Left kidney (tissue), 2 donors: ENCODE data around the gene IDI2. TPM values are rescaled to one million over a fixed set of nuclear protein-coding genes. Genes with fewer than 3 reads are reported as not detected.
"Not testable (repeated sequence)": the region's sequence is repeated elsewhere in the genome, so short reads cannot be mapped to it uniquely, and the experiment has no call there.

Source experiments
- DNase-seq: peaks from one replicate; pipeline ENCODE4 v3.0.0-alpha.2; 2013
- polyA plus RNA-seq: library from polyadenylated mRNA; unstranded; fragments of 120-200 nt; gene quantifications from one replicate; pipeline ENCODE4 v1.2.1, GENCODE V29; 2013; ENCODE audit not compliant: insufficient read length

IDI2 gene
- polyA plus RNA-seq, 1 donor = not detected

DNA sequence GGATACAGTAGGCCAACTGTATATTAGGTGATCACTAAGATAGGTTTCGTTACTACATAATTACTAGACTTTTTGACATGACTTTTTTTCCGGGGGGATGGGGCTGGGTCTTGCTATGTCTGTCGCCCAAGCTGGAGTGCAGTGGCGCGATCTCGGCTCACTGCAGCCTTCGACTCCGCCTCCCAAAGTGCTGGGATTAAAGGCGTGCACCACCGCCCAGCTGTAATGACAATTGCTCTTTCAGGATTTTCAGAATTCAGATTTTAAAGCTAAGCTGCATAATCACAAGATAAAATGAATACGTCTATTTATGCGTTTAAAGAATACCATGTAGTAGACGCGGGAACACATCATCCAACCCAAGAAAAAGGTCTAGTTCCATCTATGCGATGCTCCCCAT lies 22.3 kb upstream of the IDI2 start:
- DNase-seq = no peak

DNA sequence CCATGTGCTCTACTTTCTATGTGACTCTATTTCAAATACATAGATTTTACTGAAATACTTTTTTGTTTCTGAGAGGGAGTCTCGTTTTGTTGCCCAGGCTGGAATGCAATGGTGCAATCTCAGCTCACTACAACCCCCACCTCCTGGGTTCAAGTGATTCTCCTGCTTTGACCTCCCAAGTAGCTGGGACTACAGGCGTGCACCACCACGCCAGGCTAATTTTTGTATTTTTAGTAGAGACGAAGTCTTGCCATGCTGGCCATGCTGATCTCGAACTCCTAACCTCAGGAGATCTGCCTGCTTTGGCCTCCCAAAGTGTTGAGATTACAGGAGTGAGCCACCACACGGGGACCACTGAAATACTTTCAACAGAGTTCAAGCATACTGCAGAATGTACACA lies 19.8 kb upstream of the IDI2 start:
- DNase-seq = no peak

DNA sequence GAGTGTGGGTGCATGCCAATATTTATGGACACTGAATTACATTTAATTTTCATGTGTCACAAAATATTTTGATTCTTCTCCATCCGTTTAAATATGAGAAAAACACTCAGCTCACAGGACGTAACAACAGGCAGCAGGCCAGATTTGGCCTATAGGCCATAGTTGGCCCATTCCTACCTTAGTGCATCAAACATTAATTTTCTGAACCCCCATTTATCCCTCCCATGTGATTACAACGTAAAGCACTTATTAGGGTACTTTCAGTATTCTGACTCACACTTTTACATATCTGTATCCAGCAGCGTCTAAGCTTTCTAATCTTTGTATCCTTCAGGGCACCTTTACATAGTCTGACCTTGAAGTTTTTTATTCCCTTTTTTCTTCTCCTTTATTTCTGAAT lies 19.3 kb upstream of the IDI2 start:
- no peak for DNase-seq

DNA sequence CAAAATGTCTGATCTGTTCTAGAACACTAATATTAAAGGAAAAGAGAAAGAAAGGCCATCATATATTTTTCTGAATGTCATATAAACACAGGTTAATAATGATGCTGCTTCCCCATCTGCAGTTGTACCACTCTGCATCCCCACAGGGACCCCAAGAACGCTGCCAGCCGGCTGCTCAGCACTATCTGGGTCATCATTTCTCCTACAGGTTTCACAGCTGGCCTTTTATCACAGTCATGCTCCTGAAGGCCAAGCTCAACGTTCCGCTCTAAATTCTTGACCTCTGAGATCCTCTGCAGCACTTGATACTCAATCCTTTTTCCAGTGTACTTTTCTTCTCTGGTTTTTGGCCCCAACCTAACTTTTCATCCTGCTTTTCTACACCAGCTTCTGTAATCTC lies 18.5 kb upstream of the IDI2 start:
- DNase-seq = no peak

DNA sequence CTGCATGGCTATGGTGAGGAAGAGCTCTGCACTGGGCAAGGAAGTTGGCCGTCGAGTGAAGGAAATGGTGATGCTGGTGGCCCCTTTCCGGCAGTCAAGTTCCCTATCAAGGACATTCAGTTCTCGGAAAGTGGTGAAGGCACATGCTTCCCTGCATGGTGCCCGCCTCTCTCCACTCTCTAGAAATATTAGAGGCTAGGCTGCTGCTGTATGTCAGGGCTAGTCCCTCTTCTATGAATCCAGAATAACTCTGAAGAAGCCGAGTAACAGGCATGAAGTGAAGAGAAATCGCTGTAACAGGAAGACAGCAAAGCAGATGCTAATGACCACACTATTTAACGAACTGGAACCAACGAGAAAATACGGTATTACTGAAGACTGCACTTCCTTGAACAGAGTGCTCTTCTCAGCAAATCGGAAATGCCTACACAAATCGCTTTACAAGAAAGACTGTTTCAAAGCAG lies 17.9 kb upstream of the IDI2 start:
- DNase-seq = no peak

DNA sequence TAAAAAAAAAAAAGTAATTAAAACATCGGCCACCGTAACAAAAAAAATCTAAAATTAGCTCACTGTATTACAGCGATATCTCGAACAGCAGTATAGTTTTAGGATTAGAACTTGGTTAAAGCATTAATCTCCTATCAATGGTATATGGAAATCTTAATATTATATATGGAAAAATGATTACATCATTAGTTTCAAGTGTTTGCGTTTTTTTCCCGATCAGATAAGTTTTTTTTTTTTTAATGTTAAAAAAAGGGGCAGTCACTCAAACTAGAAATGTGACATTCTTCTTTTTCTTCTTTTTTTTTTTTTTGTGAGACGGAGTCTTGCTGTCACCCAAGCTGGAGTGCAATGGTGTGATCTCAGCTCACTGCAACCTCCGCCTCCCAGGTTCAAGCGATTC lies 15.9 kb upstream of the IDI2 start:
- DNase-seq = no peak

DNA sequence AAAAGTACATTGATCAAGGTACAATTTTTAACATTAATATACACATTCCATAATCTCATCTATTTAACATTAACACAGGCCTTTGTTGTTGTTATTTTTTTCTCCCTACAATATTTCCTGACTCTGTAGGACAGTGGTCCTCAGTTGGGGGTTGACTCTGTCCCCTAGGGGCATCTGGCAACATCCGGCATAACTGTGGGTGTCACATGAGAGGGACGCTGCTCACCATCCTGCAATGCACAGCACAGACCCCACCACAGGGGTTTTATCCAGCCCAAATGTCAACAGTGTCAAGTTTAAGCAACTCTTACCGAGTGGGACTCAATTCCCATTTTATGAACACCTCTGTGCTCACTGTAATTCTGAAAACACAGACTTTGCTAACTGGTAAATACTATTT lies 14.5 kb upstream of the IDI2 start:
- DNase-seq = no peak

DNA sequence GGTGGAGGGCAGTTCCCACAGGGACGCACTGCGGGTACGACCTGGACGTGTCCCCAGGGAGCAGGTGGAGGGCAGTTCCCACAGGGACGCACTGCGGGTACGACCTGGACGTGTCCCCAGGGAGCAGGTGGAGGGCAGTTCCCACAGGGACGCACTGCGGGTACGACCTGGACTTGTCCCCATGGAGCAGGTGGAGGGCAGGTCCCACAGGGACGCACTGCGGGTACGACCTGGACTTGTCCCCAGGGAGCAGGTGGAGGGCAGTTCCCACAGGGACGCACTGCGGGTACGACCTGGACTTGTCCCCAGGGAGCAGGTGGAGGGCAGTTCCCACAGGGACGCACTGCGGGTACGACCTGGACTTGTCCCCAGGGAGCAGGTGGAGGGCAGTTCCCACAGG lies 13.1 kb upstream of the IDI2 start:
- DNase-seq = not testable (repeated sequence)

DNA sequence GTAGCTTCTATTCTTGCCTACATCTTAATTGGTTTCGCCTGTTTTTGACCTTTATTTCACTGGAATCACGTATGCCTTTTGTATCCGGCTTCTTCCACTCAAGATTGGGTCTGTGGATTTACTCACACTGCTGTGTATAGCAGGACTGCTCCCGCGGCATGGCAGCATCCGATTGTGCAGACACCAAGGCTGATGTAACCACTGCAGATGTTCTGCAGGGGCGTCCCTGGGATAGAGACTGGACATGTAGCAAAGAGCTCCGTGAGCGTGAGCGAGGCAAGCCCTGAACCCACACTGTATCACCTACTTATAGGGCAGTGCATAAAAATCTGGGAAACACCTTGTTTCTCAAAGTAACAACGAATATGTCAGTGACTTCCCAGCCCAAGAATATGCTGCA lies 11.4 kb upstream of the IDI2 start:
- DNase-seq = no peak

DNA sequence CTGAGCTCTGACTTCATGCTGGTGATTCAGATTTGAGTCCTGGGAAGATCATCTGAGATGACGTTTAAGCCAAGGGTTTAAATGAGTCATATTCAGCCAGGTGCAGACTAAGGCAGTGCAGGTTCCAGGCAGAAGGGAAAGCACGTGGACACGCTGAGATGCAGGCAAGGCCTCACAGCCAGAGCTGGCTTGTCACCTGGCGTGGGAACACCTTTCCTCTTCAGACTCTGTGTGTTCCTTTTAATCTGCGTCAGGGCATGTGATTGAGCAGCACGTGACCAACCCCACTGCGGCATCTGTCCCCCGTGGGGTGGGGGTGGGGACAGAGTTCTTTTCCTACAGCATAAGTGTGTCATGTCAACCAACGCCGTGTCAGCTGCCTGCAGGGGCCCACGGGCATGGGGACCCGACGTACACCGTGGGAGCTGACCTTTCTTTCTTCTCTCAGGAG lies 10.7 kb upstream of the IDI2 start:
- DNase-seq = no peak

DNA sequence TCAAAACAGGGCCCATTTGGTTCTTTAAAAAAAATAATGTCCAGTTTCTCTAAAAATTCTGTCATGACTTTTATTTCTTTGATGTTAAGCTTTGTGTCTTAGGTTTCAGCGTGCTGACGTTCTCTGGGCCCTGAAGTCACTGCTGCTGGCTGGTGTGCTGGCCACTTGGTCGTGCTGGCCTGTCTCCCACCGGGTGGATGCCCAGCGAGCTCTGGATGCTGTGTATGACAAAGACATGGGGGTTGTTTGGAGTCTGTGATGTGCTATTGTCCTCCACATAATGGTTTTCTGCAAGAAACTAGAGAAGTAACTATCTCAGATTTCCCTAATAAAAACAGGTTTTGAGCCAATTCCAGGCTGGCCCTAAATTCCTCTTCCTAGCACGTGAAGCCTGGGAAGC lies 9.5 kb upstream of the IDI2 start:
- no peak for DNase-seq

DNA sequence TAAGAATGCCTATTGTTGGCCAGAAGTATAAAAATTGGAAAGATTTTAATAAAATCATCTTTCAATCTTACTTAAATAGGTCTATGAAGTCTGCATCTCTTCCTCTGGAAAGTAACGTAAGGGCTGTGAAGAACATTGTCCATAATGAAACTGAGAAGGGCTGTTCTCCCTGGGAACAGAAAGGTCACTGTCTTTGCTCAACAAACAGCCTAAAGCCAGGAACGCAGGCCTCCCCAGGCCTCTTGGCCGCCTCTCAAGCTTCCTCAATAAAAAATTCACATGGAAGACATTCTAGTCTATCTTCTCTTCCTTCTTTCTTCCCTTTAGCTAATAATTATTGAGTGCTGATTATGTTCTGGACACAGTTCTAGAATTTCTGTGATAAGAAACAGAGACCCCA lies 9.1 kb upstream of the IDI2 start:
- DNase-seq = no peak

DNA sequence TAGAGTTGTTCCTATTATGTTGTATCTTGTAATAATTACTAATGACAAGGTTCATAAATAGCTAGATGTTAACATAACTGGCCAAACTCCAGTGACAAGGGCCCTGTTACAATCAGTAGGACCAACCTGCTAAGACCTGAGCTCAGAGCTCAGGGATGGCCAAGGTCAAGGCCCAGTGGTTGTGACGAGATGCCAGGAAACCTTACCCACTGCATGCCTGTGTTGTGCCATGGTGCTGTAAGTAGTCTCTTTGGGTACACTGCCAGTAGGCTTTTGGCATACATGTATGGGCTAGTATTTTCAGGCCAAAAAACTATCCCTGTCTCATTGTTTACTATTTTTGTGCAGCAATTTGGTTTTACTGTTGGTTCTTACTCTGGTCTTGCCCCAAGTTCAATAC lies 7.9 kb upstream of the IDI2 start:
- no peak for DNase-seq

DNA sequence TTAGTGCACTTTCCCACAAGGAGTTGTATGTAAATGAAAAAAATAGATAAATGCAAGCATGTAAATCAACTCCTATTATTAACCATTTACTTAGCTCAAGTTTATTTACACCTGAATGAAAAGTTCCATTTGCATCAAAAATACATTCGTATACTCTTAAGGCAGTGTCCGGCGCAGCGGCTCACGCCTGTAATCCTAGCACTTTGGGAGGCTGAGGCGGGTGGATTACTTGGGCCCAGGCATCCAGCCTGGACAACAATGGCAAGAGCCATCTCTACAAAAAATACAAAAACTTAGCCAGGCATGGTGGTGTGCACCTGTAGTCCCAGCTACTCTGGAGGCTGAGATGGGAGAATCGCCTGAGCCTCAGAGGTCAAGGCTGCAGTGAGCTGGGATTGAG lies 4.2 kb upstream of the IDI2 start:
- no peak for DNase-seq

DNA sequence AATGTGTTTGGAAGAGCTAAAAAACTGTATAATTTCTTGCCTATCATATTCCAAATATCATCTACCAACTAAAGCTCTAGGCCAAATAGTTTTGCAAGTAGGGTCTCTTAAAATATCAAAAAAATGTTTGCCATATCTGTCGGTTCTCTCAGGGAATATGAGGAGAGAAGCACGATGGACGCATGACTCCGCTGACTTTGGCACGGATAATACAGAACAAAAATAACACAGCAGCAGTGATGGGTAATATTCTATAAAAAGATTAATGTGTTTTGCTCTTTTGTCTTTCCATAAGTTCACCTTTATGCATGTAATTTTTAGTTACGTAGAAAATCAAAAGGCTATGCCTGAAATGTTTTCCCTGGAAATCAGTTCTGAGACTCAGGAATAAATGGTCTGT lies 919 bp upstream of the IDI2 start:
- no peak for DNase-seq

DNA sequence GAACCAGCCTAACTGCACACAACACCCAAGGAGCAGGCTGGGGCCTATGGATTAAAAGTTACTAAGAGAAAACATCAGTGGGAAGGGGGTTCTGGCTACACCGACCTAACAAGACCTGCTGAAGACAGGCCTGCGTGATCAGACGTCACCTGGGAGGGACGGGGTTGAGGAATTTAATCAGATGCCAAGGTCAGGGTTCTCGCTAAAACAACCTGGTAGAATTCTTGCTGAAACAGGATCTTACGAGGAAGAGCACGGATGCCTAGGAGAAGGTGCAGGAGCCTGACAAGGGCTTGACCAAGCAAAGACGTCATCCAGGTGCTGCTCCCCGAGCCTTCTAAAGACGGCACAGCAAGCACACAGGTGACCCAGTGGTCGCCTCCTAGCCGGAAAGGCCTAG lies 1.6 kb downstream of the IDI2 start:
- no peak for DNase-seq

DNA sequence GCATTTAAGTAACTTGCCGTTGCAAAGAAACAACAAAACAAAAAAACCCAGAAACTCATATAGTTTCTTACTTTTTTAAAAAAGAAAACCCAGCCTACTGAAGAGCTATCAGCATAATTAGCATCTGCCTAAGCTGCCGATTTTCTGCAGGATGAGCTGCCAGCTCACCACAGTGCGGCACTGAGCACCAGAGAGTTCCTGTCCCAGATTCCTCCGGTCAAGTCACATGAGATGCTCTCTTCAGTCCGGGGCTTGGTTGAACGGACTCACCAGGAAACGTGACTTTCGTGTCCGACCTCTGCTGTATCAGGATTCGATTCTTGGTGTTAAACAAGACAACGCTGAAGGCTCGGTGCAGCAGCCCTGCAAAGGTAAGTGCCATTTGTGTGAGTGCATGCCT lies 3.2 kb downstream of the IDI2 start:
- DNase-seq = no peak

DNA sequence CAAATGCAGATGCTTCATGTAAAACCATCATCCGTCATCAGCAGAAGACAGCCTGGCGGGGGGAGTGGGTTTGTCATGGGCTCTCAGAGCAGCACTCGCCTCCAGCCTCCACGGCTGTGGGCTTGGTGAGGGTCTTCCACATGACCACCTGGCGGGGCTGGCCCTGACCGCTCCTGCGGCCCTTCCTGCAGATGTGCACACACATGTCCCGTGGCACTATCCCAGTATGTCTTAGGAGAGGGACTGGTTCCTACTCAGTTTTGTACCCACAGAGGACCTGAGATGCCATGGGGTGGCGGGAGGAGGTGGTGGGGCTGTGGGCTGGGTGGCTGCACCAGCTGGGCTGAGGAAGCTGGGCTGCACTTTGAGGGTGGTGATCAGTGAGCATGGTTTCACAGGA lies 4.7 kb downstream of the IDI2 start:
- no peak for DNase-seq

DNA sequence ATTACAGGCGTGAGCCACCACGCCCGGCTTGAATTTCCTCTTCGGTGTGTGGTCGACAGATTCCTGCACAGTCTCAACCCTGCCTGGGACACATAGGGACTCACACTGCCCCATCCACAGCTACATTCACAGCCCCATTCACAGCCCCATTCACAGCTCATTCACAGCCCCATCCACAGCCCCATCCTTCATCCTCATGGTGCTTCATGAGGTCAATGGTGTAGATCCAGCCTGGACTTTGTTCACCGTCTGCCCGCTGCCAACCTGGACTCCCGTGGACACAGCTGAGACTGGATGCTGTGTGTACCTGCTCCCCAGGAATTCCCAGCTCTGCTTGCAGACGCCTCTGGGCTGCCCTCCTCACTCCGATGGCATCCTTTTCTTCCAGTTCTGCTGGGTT lies 5.2 kb downstream of the IDI2 start:
- no peak for DNase-seq

DNA sequence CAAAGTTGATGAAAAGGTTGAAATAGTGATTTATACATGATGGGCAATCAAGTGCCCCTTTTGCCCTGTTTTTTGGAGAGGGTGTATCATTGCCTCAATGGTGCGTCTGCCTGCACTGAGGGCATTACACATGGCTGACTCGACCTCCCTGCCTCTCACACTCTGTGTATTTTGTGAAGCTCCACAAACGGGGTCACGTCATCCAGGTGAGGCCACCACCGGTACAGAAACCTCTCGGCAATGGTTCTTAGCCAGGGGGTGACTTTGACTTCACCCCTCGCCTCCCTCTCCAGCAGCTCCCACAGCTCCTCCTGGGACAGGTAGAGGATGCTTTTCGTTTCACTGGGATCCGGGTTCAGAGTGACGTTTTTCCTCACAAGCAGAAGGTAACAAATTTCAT lies 6.3 kb downstream of the IDI2 start:
- DNase-seq = no peak

DNA sequence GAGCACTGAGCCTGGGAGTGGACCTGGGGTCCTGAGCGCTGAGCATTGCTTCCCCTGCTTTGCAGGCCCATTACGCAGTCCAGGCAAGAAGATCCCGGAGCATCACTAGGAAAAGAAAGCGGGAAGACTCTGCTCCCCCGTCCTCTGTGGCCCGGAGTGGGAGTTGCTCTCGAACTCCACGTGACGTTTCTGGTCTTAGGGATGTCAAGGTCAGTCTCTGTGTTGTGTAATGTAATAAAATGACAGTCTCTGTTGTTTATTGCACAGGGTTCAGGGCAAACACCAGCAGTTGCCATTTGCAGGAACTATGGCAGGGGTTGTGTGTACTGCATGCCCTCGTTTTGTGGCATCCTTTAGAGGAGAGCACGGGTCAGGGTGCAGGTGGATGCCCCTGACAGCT lies 10.0 kb downstream of the IDI2 start:
- DNase-seq = no peak

DNA sequence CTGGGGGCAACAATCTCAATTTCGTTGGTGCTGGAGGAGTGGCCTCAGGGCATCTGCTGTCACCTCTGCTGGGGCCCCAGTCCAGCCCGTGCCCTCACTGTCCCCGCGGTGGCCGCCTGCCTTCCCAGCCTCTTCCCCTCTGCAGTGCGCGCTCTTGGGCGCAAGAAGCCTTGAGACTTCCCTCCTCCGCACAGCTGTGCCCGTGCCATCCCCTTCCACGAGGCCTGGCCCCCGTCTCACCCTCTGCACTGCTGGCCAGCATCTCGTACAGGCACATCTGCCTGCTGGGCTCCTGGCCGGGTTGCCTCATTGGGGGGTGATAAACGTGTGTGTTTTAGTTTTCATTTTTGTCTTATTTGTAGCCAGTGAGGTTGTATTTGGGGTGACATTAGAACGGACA lies 14.0 kb downstream of the IDI2 start:
- DNase-seq = no peak

DNA sequence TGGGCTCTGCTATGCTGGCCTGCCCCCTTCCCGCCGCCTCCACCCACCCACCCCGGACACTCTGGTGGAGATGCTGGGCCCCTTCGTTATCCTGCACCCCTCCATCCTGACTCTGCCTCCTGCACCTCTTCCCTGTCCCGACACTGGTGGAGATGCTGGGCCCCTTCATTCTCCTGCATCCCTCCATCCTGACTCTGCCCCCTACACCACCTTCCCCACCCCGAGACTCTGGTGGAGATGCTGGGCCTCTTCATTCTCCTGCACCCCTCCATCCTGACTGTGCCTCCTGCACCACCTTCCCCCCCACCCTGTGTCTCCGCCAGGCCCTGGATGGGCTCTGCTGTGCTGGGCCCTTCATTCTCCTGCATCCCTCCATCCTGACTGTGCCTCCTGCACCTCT lies 15.0 kb downstream of the IDI2 start:
- no peak for DNase-seq

DNA sequence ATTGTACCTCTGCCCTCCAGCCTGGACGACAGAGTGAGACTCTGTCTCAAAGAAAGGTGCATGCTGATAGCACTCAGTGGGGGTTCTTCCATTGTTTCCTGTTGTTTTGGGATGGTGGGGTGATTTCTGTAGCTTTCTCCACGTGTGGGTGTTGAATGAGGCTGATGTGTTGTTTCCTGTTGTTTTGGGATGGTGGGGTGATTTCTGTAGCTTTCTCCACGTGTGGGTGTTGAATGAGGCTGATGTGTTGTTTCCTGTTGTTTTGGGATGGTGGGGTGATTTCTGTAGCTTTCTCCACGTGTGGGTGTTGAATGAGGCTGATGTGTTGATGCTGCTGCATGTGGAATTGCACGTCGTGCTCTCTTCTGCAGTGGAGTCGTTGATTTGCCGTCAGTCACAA lies 15.7 kb downstream of the IDI2 start:
- not testable (repeated sequence) for DNase-seq

DNA sequence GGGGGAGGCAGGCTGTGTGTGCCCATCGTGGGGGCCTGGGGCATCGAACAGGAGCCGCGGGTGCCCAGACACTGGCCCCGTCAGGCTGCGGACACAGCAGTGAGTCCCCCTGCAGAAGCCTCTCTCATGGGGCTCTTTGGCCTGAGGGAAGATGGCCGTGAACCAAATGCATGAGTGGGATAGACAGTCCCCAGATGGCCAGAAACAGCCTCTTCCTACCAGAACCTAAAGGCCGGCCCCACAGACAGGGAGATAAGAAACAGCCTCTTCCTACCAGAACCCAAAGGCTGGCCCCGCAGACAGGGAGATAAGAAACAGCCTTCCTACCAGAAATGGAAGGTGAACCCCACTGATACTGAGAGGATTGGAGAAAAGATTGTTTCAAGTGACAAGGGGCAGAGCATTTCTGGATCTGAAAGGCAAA lies 16.6 kb downstream of the IDI2 start:
- DNase-seq = no peak
